ENCODE results near the gene ASB18. TPM values are rescaled to one million over a fixed set of nuclear protein-coding genes. Genes with fewer than 3 reads are reported as not detected.

Gene ASB18
- total RNA-seq, 1 experiment from 2014 or later: not detected

DNA sequence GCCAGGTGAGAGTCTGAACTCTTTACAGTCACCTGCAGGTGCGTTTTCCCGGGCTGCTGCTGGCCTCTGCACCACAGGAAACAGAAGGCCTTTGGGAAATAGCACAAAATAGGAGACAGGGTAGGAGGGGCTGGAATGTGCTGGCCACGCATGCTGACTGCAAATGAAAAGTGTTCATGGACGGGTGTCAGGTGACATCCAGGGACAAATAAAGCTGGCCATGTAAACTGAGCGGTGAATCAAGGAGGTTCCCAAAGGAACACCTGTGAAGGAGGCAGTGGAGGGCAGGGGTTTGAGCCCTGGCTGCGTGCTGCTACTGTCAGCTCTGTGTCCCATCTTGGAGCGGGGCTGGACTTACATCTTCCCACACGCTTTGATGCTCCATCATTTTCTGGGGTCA lies 53.7 kb downstream of the ASB18 start (continued):
- TF ChIP-seq, protein P1, sequence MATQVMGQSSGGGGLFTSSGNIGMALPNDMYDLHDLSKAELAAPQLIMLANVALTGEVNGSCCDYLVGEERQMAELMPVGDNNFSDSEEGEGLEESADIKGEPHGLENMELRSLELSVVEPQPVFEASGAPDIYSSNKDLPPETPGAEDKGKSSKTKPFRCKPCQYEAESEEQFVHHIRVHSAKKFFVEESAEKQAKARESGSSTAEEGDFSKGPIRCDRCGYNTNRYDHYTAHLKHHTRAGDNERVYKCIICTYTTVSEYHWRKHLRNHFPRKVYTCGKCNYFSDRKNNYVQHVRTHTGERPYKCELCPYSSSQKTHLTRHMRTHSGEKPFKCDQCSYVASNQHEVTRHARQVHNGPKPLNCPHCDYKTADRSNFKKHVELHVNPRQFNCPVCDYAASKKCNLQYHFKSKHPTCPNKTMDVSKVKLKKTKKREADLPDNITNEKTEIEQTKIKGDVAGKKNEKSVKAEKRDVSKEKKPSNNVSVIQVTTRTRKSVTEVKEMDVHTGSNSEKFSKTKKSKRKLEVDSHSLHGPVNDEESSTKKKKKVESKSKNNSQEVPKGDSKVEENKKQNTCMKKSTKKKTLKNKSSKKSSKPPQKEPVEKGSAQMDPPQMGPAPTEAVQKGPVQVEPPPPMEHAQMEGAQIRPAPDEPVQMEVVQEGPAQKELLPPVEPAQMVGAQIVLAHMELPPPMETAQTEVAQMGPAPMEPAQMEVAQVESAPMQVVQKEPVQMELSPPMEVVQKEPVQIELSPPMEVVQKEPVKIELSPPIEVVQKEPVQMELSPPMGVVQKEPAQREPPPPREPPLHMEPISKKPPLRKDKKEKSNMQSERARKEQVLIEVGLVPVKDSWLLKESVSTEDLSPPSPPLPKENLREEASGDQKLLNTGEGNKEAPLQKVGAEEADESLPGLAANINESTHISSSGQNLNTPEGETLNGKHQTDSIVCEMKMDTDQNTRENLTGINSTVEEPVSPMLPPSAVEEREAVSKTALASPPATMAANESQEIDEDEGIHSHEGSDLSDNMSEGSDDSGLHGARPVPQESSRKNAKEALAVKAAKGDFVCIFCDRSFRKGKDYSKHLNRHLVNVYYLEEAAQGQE (IDR thresholded peaks at IDR 0.05; ENCODE audit: low read depth): no peak
- TF ChIP-seq CEBPB (IDR thresholded peaks at IDR 0.05; ENCODE audit: low read depth): no peak
- no peak for TF ChIP-seq POLR2A (IDR thresholded peaks at IDR 0.05; ENCODE audit: borderline replicate concordance, extremely low read depth, insufficient read depth, insufficient read length)
- TF ChIP-seq FOSL1 (IDR thresholded peaks at IDR 0.05; ENCODE audit: low read depth): no peak
- no peak for TF ChIP-seq JUND (IDR thresholded peaks at IDR 0.05)

DNA sequence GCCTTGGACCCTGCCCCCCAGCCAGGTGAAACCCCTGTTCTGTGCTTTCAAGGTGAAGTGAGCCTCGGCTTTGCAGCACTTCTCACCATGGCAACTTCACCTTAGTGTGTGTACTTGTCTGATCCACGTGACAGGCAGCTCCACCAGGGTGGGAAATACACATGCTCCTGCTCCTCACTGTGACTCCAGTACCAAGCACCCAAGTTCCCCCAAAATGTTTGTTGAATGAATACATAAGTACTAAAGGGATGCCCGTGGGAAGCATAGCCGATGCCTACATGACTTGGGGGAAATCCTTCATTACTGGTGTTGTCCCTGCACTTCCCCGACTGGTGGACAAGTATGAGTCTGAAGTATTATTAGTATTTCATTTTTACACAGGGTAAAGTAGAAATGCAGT lies 54.2 kb downstream of the ASB18 start:
- no peak overlapping the region for H3K27ac ChIP-seq (ENCODE audit: low read depth, low read length)
- DNase-seq (ENCODE audit: low read depth, low spot score) (no peak), ATAC-seq (no peak)
- H3K79me2 ChIP-seq (ENCODE audit: insufficient read depth, low read length): no peaks in the 10 kb centered on the region
- no peak overlapping the region for H3K4me3 ChIP-seq (replicated peaks in 1 of 2; ENCODE audit: low read depth in 1 of 2, low read length in 2 of 2)
- no TSS peak for BruUV-seq (replicated peaks)
- H3K27me3 ChIP-seq (ENCODE audit: insufficient read depth, low read length): no peaks in the 10 kb centered on the region
- H4K20me1 ChIP-seq (ENCODE audit: insufficient read depth): no peaks in the 10 kb centered on the region
- H3K9ac ChIP-seq (ENCODE audit: low read length): no peak overlapping the region
- intact Hi-C loops (cut with micrococcal nuclease): no loop called here
- H3K4me2 ChIP-seq (ENCODE audit: low read length): no peak overlapping the region
- ChIA-PET RAD21 (ENCODE audit: low non-redundant PET in 1 of 2, low total read pairs in 2 of 2, uncharacterized antibody in 2 of 2, unreplicated experiment in 2 of 2) (no interaction called here), POLR2A (no interaction called here), CTCF (interaction anchor here (0.9 to 1.2 kb wide), 5 partner anchors 9 to 444 kb away, joined by 3 to 9 read pairs (median 4); no protein-coding TSS in a partner anchor)
- no peak for TF ChIP-seq CBX3 (IDR thresholded peaks at IDR 0.05; ENCODE audit: low read depth)
- no peaks in the 10 kb centered on the region for H3K4me1 ChIP-seq (ENCODE audit: control insufficient read depth in 1 of 2, insufficient read depth in 2 of 2, low read length in 2 of 2)
- no peaks in the 10 kb centered on the region for H3K9me2 ChIP-seq (ENCODE audit: insufficient read depth)
- H2AFZ ChIP-seq (ENCODE audit: low read depth, low read length, poor library complexity, severe bottlenecking): no peak overlapping the region
- H3K9me3 ChIP-seq (ENCODE audit: control insufficient read depth in 1 of 2, insufficient read depth in 1 of 2, low read depth in 1 of 2, low read length in 2 of 2): no peaks in the 10 kb centered on the region
- H3K36me3 ChIP-seq (ENCODE audit: control insufficient read depth in 1 of 2, insufficient read depth in 2 of 2, low read length in 2 of 2): no peaks in the 10 kb centered on the region
